Smooth muscle cell (in vitro differentiated cells): ENCODE measurements around the gene DNMT3L. TPM values are rescaled to one million over a fixed set of nuclear protein-coding genes. Genes with fewer than 3 reads are reported as not detected.
A peak's percentile ranks its signal among the peaks of the same experiment; 100 is the strongest.

Experiments
- DNase-seq: peaks from one replicate; lab custom pipeline; 2025; ENCODE audit not compliant: unreplicated experiment; lab: John Stamatoyannopoulos, UW
- H2AFZ ChIP-seq: fragments of 200-600 bp; sonication (generic); 2 replicates; pipeline ENCODE4 v1.6.0; 2016; ENCODE audit warnings: antibody characterized with exemption, low read depth, mild to moderate bottlenecking
- H3F3A ChIP-seq: fragments of 200-600 bp; sonication (generic); 2 replicates; pipeline ENCODE4 v1.6.0; 2017; ENCODE audit warnings: antibody characterized with exemption, low read depth
- H3K27ac ChIP-seq: fragments of 200-600 bp; sonication (generic); 2 replicates; pipeline ENCODE4 v1.5.1; 2016; ENCODE audit warnings: low read depth, mild to moderate bottlenecking
- H3K27me3 ChIP-seq: fragments of 200-600 bp; sonication (generic); 2 replicates; pipeline ENCODE4 v1.6.1; 2016; ENCODE audit warnings: low read depth, mild to moderate bottlenecking
- H3K36me3 ChIP-seq: fragments of 200-600 bp; sonication (generic); 2 replicates; pipeline ENCODE4 v1.5.1; 2016; ENCODE audit warnings: low read depth
- H3K4me1 ChIP-seq: fragments of 200-600 bp; sonication (generic); 2 replicates; pipeline ENCODE4 v1.5.1; 2016; ENCODE audit warnings: low read depth
- H3K4me2 ChIP-seq: fragments of 200-600 bp; sonication (generic); 2 replicates; pipeline ENCODE4 v1.6.0; 2016; ENCODE audit warnings: mild to moderate bottlenecking
- H3K4me3 ChIP-seq: fragments of 200-600 bp; sonication (generic); 2 replicates; pipeline ENCODE4 v1.5.1; 2016; ENCODE audit warnings: mild to moderate bottlenecking
- H3K79me2 ChIP-seq: fragments of 200-600 bp; sonication (generic); 2 replicates; pipeline ENCODE4 v1.6.0; 2016; ENCODE audit warnings: low read depth, mild to moderate bottlenecking
- H3K9ac ChIP-seq: fragments of 200-600 bp; sonication (generic); 2 replicates; pipeline ENCODE4 v1.6.0; 2016; ENCODE audit warnings: low read depth
- H3K9me3 ChIP-seq: fragments of 200-600 bp; sonication (generic); replicated peaks from 2 replicates; pipeline ENCODE4 v1.5.1; 2016; ENCODE audit warnings: low read depth
- H4K20me1 ChIP-seq: fragments of 200-600 bp; sonication (generic); 2 replicates; pipeline ENCODE4 v1.6.0; 2016; ENCODE audit warnings: low read depth
- CTCF ChIP-seq: fragments of 200-600 bp; sonication (generic); IDR thresholded peaks from 2 replicates; pipeline ENCODE4 v1.5.1; 2017; ENCODE audit warnings: borderline replicate concordance, mild to moderate bottlenecking, antibody characterized with exemption; ENCODE audit not compliant: insufficient read depth, poor library complexity, severe bottlenecking
- WGBS: methylation state at CpG from one replicate; pipeline ENCODE4 v1.1.7; 2016; ENCODE audit warnings: low lambda C conversion rate; 5-methylcytosine and 5-hydroxymethylcytosine counted together
- polyA plus RNA-seq: library from polyadenylated mRNA; unstranded; fragments of >200 nt; fragmentation: Nextera tagmentation; extraction: Ambion mirVana; gene quantifications from 2 replicates; pipeline ENCODE4 v1.2.1, GENCODE V29; 2016
- total RNA-seq: library from RNA; depleted of rRNA; stranded (reverse); fragments of >200 nt; gene quantifications from 2 replicates; pipeline ENCODE4 v1.2.3, GENCODE V29; 2014

Gene DNMT3L
- total and polyA plus RNA-seq, 2 experiments from 2014 or later: not detected

- Histone ChIP-seq H3K4me1 (peaks cover 8% of the 10 kb centered on the region), H3K79me2 (peaks cover 53% of the 10 kb centered on the region), H4K20me1 (peaks cover 97% of the 10 kb centered on the region), H3K36me3 (no peaks in the 10 kb centered on the region), H3K9ac (no peak overlapping the region), H3K4me2 (no peak overlapping the region), H2AFZ (no peak overlapping the region), H3K4me3 (no peak overlapping the region), H3K9me3 (no peaks in the 10 kb centered on the region), H3K27me3 (no peaks in the 10 kb centered on the region), H3K27ac (no peak overlapping the region), H3F3A (no peaks in the 10 kb centered on the region)
- TF ChIP-seq CTCF: no peak
- 93% methylated on average over 8 of the region's 9 CpGs for WGBS
- DNase-seq: no peak
Measured at GRCh38 chr21:44305691-44306090, 44.0 kb upstream of the DNMT3L start.

- no peak for DNase-seq
- peak; percentile 54 for TF ChIP-seq CTCF
- H3K79me2 ChIP-seq: peaks cover 58% of the 10 kb centered on the region
- H2AFZ ChIP-seq: no peak overlapping the region
- no peak overlapping the region for H3K9ac ChIP-seq
- no peak overlapping the region for H3K27ac ChIP-seq
- WGBS: 72% methylated on average over 6 of the region's 8 CpGs
- no peaks in the 10 kb centered on the region for H3K9me3 ChIP-seq
- no peaks in the 10 kb centered on the region for H3K27me3 ChIP-seq
- no peak overlapping the region for H3K4me3 ChIP-seq
- no peaks in the 10 kb centered on the region for H3F3A ChIP-seq
- H3K4me2 ChIP-seq: no peak overlapping the region
- H4K20me1 ChIP-seq: peaks cover 93% of the 10 kb centered on the region
- no peaks in the 10 kb centered on the region for H3K36me3 ChIP-seq
- H3K4me1 ChIP-seq: peaks cover 9% of the 10 kb centered on the region
Measured at GRCh38 chr21:44304877-44305293, 43.2 kb upstream of the DNMT3L start.

- Histone ChIP-seq H3K4me3 (no peak overlapping the region), H2AFZ (no peak overlapping the region), H3K4me2 (no peak overlapping the region), H3K4me1 (peaks cover 14% of the 10 kb centered on the region), H3K9me3 (no peaks in the 10 kb centered on the region), H3F3A (no peaks in the 10 kb centered on the region), H3K36me3 (no peaks in the 10 kb centered on the region), H3K79me2 (peaks cover 58% of the 10 kb centered on the region), H3K9ac (no peak overlapping the region), H3K27ac (no peak overlapping the region), H4K20me1 (peaks cover 85% of the 10 kb centered on the region), H3K27me3 (no peaks in the 10 kb centered on the region)
- TF ChIP-seq CTCF: no peak
- 84% methylated on average over 15 of the region's 16 CpGs for WGBS
- DNase-seq: no peak
Measured at GRCh38 chr21:44304011-44304616, 42.4 kb upstream of the DNMT3L start.

DNA sequence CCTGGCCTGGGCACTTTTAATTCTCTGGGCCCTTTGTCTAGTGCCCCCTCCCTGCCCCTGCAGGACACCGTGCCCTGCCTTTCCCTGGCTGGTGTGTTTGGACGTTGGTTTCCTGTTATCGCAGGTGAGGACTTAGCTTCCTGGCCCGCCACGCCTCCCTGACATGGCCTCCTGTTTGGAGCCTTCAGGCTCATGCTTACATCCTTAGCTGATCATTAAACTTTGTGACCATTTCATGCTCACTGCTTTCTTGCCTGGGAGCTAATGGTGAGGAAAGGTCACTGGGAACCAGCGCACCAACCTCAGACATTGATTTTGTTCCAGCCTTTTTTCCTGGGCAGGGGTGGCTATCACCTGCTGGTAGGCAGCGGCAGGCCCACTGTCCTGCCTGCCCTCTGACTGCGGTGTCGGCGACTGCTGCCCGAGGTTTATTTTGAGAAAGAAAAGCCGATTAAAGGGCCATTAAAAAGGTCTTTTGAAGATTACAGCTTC is 41.8 kb upstream of the DNMT3L start:
- DNase-seq: no peak
- Histone ChIP-seq H3K27me3 (no peaks in the 10 kb centered on the region), H3K9me3 (no peaks in the 10 kb centered on the region), H3K9ac (no peak overlapping the region), H4K20me1 (peaks cover 79% of the 10 kb centered on the region), H2AFZ (no peak overlapping the region), H3F3A (no peaks in the 10 kb centered on the region), H3K4me1 (peaks cover 14% of the 10 kb centered on the region), H3K27ac (no peak overlapping the region), H3K4me3 (no peak overlapping the region), H3K79me2 (peaks cover 58% of the 10 kb centered on the region), H3K36me3 (no peaks in the 10 kb centered on the region), H3K4me2 (no peak overlapping the region)
- no peak for TF ChIP-seq CTCF
- WGBS: 89% methylated on average over 12 of the region's 12 CpGs
